ENCODE data around the gene ARHGEF1.
"Not testable (repeated sequence)": the region's sequence is repeated elsewhere in the genome, so short reads cannot be mapped to it uniquely, and the experiment has no call there.

Gene ARHGEF1

GRCh38 chr19:41862445-41862986 is 20.5 kb upstream of the ARHGEF1 start:
- no peak for DNase-seq

GRCh38 chr19:41863209-41863931 is 19.6 kb upstream of the ARHGEF1 start:
- DNase-seq: no peak

DNA sequence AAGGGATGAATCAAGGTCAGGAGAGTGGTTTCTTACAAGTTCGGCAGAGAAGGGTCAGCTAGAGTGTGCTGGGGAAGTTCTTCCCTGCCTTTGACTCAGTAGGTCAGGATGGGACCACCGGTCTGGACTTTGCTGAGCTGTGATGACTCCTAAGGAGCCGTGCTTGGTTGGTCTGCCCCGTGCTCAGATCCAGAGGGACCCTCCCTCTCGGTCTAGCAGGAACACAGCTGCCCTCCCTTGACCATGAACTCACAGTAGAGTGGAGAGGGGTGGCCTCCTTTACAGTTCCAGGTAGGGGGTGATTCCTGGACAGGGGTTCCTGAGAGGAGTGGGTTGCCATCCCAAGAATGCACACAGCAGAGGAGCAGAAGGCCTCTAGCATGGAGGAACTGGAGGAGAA is 18.6 kb upstream of the ARHGEF1 start:
- no peak for DNase-seq

DNA sequence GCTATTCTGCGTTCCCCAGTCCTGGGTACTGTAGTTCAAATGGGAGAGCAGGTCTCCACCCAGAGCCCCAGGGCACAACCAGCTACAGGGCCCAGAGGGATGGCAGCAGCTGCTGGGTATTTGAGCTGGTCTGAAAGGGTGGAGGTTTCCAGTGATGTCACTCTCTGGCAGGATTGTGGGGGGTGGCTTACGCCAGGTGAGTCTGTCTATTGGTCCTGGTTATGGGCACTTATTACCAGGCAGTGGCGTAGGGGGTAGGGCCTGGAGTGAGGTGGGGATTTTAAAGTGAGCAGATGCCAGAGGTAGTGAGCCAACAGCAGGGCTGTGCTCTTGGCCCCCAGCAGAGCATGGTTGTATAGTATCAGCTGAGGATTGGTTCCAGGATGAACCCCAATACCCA is 16.7 kb upstream of the ARHGEF1 start:
- DNase-seq: no peak

DNA sequence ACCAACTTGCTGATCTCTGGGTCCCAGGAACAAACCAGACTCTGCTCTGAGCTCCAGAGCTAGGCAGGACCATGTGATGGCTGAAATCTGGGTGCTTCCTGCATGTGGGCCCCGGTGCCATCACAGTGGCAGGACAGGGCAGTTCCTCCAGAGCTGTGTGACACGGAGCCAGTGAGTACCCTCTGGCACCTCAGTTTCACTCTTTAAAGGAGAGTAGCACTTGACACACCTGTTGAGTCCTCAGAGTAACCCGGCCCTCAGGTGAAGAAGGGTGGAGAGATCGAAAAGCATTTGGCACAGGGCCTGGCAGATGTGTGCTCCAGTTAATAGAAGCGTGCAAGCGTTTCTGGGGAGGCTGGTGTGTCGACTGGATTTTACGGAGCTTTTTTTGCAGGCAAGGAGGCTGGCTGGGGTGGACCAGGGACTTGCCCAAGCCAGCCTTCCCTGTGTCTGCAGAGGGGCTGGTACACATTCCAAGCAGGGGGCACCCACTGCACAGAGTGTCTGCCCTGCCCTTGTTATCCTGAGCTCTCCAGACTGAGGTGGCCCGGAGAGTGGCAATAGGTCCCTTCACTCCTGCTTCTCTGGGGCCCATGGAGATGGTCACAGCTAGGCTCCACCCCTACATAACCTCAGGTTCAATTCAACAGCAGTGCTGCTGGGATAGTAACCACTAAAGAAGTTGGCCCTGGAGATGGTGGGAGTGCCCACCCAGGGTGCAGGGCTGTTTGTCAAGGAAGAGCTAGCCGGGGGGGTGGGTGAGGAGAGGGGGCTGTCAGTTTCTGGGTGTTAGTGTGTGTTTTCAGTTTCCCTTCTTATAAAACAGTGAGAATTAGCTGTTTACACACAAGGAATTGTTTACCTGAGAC is 14.6 kb upstream of the ARHGEF1 start:
- no peak for DNase-seq

- DNase-seq: no peak
Measured at GRCh38 chr19:41868989-41869300, 14.0 kb upstream of the ARHGEF1 start.

- no peak for DNase-seq
Measured at GRCh38 chr19:41869374-41869955, 13.5 kb upstream of the ARHGEF1 start.

DNA sequence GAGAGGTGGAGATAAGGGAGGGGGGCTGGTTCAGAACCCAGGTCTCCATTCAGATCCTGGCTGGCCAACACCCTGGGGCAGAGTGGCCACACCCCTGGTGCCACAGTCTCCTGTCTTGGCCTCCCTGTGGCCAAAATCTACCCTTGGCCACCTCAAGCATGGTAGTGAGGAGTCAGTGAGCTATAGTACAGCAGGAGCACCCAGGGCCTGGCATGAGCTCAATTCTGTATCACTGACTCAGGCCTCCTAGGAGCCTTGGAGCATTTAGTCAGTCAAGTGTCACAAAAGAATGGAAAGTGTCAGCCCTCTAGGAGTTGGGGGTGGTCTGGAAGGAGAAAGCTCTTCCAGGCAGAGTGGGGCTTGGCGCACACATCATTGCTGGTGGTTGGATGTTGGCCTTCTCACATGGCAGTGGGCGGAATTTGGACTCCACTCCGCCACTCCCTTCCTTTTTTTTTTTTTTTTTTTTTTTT is 12.5 kb upstream of the ARHGEF1 start:
- peak; percentile 31 for DNase-seq

GRCh38 chr19:41871573-41872383 is 11.2 kb upstream of the ARHGEF1 start:
- DNase-seq: peak; percentile 23

DNA sequence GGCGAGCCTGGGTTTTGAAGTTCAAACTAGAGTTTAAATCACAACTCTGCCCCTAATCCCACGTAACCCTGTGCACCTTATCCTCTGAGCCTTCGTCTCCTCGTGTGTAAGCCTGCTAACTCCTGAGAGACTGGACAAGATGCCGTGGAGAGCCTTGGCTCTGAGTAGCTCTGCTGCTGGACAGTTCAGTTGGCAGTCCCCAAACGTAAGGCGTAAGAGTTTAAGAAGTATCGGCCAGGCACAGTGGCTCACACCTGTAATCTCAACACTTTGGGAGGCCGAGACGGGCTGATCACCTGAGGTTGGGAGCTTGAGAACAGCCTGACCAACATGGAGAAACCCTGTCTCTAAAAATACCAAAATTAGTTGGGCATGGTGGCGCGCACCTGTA is 10.6 kb upstream of the ARHGEF1 start:
- DNase-seq: no peak

DNA sequence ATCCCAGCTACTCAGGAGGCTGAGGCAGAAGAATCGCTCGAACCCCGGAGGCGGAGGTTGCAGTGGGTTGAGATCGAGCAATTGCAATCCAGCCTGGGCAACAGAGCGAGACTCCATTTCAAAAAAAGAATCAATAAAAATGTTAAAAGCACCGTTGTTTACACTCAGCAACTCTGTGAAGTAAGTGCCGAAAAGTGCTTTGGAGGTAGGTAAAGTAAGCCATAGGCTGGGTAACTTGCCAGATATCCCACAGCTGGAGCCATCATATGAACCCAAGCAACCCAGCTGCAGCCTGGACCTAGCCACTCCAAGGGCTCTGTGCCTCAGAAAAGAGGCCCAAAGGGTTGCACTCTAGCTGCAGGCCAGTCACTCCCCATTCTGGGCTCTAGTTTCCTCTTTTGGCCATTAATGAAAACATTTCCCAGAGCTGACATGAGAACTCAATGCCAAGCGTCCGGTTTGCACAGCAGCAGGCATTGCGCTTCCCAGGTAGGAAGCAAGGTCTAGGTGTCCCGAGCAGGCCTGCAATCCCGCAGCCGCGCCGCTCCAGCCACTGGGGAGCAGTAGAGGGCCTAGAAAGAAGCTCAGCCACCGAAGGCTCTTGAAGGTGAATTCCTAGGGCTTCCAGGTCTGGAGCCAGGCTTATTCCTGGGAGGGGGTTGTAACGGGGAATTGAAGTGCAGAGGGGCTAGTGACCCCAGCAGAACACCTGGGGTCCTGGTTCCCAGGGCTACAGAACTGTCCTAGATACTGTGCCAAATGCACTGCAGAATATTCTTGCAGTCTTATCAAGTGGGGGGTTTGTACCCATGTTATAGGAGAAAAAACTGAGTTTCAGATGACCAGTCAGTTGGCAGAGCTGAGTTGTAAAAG is 10.0 kb upstream of the ARHGEF1 start:
- peak; percentile 67 for DNase-seq

DNA sequence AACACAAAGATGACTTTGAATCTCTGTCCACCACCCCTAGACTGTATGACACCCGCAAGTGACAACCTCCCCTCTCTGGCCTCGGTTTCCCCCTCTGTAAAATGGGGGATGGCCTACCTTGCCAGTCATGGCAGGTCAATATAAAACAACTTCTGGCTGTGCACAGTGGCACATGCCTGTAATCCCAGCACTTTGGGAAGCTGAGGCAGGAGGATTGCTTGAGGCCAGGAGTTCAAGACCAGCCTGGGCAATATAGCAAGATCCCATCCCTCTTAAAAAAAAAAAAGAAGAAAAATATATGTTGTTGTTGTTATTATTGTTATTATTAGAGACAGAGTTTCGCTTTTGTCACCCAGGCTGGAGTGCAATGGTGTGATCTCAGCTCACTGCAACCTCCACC is 7.0 kb upstream of the ARHGEF1 start:
- DNase-seq: not testable (repeated sequence)

DNA sequence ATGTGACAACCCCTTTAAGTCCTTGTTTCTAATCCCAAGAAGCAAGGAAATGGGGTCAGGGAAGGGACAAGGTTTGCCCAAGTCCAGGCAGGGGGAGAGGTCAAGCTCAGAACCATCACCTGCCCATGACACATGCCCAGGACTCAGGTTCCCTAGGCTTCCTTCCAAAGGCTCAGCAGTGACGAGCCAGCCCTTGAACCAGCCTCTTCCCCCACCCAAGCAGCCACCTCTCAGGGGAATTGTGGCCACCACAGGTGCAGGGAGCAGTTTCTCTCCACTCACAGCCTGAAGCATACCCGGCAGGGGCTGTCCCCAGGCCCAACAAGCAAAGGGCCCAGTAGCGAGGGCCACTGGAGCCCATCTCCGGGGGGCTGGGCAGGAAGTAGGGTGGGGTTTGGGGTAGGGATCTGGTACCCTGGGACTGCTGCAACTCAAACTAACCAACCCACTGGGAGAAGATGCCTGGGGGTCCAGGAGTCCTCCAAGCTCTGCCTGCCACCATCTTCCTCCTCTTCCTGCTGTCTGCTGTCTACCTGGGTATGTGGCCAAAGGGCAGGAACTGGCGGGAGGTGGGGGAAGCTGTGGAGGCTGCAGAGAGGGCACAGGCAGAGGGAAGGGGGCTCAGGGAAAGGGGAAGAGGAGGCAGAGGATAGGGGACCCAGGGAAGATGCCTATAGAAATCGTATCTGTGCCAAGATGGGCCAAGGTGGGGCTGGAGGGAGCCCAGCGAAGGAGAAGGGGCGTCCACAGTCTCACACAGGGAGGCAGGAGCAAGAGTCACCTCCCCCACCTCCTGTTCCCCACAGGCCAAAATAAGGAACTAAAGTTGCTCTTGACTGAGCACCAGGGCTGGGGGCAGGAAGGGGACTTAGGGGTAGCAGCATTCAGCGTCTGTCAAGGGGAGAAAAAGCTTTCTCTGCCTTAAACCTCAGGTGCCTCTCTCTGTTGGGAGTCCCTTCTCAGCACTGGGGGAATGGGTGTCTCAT is 5.8 kb upstream of the ARHGEF1 start, which contains the start of gene CD79A:
CD79A (plus strand) TSS at position 433 of the 986 bp plus-strand sequence; CDS start at position 459, 26 bp downstream.
- DNase-seq: no peak

DNA sequence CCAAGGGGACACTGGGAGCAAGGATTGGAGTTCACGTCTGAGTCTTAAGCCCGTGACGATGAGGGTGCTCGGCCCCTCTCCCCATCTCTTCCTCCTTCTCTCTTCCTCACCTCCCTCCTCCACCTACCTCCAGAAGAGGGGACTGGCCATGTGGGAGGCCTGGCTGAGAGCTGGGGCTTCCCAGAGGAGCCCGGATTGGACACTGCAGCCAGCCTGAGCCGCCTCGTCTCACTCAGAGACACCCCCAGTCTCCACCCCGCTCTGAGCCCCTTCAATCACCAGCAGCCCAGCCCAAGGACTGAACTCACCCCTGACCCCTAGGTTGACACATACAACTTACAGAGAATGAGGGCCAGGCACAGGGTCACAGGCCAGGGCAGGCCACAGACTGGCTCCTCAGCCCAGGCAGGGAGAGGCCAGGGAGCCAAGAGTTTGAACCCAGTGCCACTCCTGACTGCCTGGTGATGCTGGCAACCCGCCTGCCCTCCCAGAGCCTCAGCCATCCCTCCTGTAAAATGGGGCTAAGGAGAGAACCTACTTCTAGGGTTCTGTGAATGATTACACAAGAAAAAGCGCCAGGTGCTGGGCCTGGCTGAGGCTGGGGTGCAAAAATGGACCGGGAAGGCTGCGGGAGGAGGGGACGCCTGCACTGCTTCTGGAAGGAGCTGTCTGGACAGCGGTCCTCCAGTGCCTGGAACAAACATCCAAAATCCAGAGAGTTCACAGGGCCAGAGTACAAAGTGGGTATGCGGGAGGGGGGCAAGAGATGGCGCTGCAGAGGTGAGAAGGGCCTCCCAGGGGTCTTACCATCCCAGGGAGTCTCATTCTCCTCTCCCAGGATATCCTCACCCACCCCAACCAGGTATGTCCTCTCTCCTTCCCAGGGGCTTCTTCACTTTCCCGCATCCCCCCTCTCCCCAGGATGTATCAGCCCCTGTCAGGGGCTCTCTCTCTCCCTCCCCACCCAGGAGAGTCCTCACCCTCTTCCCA is 4.8 kb upstream of the ARHGEF1 start:
- no peak for DNase-seq

GRCh38 chr19:41879080-41879479 is 3.9 kb upstream of the ARHGEF1 start:
- no peak for DNase-seq

- DNase-seq: no peak
Measured at GRCh38 chr19:41879670-41880328, 3.2 kb upstream of the ARHGEF1 start.

GRCh38 chr19:41880329-41880708 is 2.7 kb upstream of the ARHGEF1 start:
- no peak for DNase-seq

DNA sequence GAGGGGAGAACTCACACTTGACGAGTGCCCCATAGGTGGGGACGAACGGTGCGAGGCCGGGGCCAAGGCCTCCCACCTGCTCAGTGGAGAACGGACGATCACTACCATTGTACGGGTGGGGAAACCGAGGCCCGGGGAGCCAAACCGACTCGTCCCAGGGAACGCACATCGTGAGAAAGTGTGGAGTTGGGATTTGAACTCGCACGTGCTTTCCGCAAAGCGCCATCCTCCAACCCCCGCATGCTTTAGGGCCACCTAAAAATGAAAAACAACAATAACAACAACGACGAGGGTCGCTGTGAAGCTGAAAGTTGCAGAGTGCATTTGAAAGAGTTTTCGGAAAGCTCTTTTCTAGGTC is 458 bp downstream of the ARHGEF1 start:
- DNase-seq: no peak
